ENCODE results near the gene PGGHG. TPM values are rescaled to one million over a fixed set of nuclear protein-coding genes. Genes with fewer than 3 reads are reported as not detected.

The PGGHG gene
- total and polyA plus RNA-seq, 10 of the 15 experiments (the other 5 are each of a cell fraction or from before 2014, with no cell fraction given): 0.10 to 8.3 (median 1.8) TPM

DNA sequence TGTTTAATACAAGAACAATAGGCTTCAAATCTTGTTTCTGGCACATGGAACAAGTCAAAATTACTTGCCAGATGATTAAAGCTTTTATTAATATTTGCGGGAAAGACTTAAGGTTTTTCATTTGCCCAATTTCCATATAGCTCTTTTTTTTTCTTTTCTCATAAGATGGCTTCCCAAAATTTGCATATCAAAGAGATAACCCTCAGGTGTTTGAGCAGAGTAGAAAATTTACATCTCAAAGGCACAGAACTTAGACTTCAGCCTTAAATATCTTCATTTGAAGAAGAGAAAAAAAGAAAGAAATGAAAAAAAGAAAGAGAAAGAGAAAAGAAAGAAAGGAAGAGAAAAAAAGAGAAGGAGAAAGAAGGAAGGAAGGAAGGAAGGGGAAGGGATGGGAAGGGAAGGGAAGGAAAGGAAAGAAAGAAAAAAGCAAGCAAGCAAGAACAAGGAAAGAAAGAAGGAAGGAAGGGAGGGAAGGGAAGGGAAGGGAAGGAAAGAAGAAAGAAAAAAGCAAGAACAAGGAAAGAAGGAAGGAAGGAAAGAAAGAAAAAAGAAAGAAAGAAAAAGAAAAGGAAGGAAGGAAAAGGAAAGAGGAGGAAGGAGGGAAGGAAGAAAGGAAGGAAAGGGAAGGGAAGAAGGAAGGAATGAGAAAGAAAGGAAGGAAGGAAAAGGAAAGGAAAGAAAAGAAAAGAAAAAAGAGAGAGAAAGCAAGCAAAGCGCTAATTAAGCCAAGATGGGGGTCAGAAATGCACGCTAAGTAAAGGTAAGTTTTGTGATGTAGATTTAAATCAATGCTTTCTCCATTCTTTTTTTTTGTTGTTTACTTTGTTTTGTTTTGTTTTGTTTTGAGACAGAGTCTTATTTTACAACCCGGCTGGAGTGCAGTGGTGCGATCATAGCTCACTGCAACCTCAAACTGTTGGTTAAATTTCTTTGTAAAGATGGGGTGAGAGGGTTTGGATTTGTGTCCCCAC, 51.9 kb downstream of the PGGHG start:
- H3K9ac ChIP-seq (ENCODE audit: control insufficient read depth, insufficient read depth, low read length): no peak overlapping the region
- no peak overlapping the region for H3K4me2 ChIP-seq (ENCODE audit: control insufficient read depth, insufficient read depth)
- WGBS (ENCODE audit: insufficient coverage, insufficient replicate concordance, low lambda C conversion rate, missing lambda C conversion rate): 13% methylated on average over 5 of the region's 5 CpGs
- DNase-seq (ENCODE audit: low read depth, low spot score) (no peak), ATAC-seq (no peak), FAIRE-seq (no peak)
- no peak overlapping the region for H3K4me3 ChIP-seq
- H3K27ac ChIP-seq (ENCODE audit: control insufficient read depth, insufficient read depth): no peak overlapping the region
- peaks cover 2% of the 10 kb centered on the region for H3K4me1 ChIP-seq (ENCODE audit: control insufficient read depth, insufficient read depth, low read length)
- CTCF ChIA-PET: interaction anchor here (0.9 to 3.2 kb wide), 7 partner anchors 7 to 107 kb away, joined by 3 to 17 read pairs (median 4); no protein-coding TSS in a partner anchor
- no peak for TF ChIP-seq RBBP5 (conservative IDR thresholded peaks at IDR 0.05)
- H3K79me2 ChIP-seq (ENCODE audit: control insufficient read depth, insufficient read depth, low read length): no peaks in the 10 kb centered on the region
- no peaks in the 10 kb centered on the region; the same call in 2 of the 3 replicates for H3K9me3 ChIP-seq (replicated peaks; ENCODE audit: control insufficient read depth, insufficient read depth, low read length)
- in situ Hi-C loops (cut with MboI) (no loop called here), intact Hi-C loops (cut with micrococcal nuclease; ENCODE audit: unreplicated experiment) (no loop called here)
- no peaks in the 10 kb centered on the region for H3K36me3 ChIP-seq (ENCODE audit: control insufficient read depth in 2 of 2, insufficient read depth in 2 of 2, low read length in 1 of 2)
- RAD21 ChIA-PET (ENCODE audit: unreplicated experiment): interaction anchor here (1.7 to 2.3 kb wide), 3 partner anchors 11 to 28 kb away, joined by 5 to 12 read pairs (median 10); no protein-coding TSS in a partner anchor
- POLR2A ChIA-PET: interaction anchor here (0.6 to 2.7 kb wide), 8 partner anchors 7 to 61 kb away, joined by 3 to 35 read pairs (median 6); no protein-coding TSS in a partner anchor
- H2AFZ ChIP-seq (ENCODE audit: control insufficient read depth, low read depth, low read length): no peak overlapping the region; the same call in 1 of the 2 replicates
- SMC1A ChIA-PET (ENCODE audit: uncharacterized antibody, unreplicated experiment): interaction anchor here (0.9 to 3.0 kb wide), 7 partner anchors 7 to 36 kb away, joined by 3 to 25 read pairs (median 7); no protein-coding TSS in a partner anchor
- no TSS peak for BruUV-seq (replicated peaks)
- no peaks in the 10 kb centered on the region for H4K20me1 ChIP-seq (ENCODE audit: control insufficient read depth, insufficient read depth)
- no peaks in the 10 kb centered on the region for H3K27me3 ChIP-seq (replicated peaks in 1 of 2; ENCODE audit: control insufficient read depth in 2 of 2, insufficient read depth in 2 of 2, low read length in 1 of 2)

DNA sequence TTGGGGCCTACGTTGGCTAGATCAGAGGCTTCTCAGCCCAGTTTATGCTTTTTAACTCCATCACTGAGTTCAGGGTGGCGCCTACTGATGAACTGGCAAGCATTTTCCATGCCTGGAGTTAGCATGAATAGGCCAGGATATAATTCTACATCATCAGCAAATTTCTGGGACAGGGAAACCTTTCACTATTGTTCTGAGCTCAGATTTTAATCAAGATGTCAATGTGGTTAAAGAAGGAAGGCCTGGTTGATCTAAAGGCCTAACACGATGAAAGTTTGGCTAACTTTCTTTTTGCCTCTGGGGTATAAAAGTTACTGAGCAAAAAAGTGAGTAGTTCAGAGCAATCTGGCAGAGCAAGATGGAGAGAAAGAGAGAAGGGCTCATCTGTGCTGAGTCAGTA, 53.4 kb downstream of the PGGHG start:
- ChIA-PET RAD21 (ENCODE audit: unreplicated experiment) (interaction anchor here (0.9 kb wide), 1 partner anchor 12 kb away, joined by 3 read pairs; no protein-coding TSS in a partner anchor), CTCF (interaction anchor here (1.0 kb wide), 1 partner anchor 13 kb away, joined by 4 read pairs; no protein-coding TSS in a partner anchor), SMC1A (ENCODE audit: uncharacterized antibody, unreplicated experiment) (interaction anchor here (0.6 to 1.4 kb wide), 2 partner anchors 12 to 98 kb away, joined by 3 read pairs; no protein-coding TSS in a partner anchor), POLR2A (no interaction called here)
- Histone ChIP-seq H3K4me3 (no peak overlapping the region), H3K9ac (ENCODE audit: control insufficient read depth, insufficient read depth, low read length) (no peak overlapping the region), H3K27ac (ENCODE audit: control insufficient read depth, insufficient read depth) (no peak overlapping the region), H3K79me2 (ENCODE audit: control insufficient read depth, insufficient read depth, low read length) (no peaks in the 10 kb centered on the region), H4K20me1 (ENCODE audit: control insufficient read depth, insufficient read depth) (no peaks in the 10 kb centered on the region), H2AFZ (ENCODE audit: control insufficient read depth, low read depth, low read length) (no peak overlapping the region), H3K36me3 (ENCODE audit: control insufficient read depth in 2 of 2, insufficient read depth in 2 of 2, low read length in 1 of 2) (no peaks in the 10 kb centered on the region), H3K9me3 (replicated peaks; ENCODE audit: control insufficient read depth, insufficient read depth, low read length) (no peaks in the 10 kb centered on the region; the same call in 2 of the 3 replicates), H3K4me2 (ENCODE audit: control insufficient read depth, insufficient read depth) (no peak overlapping the region), H3K4me1 (ENCODE audit: control insufficient read depth, insufficient read depth, low read length) (peaks cover 2% of the 10 kb centered on the region), H3K27me3 (replicated peaks in 1 of 2; ENCODE audit: control insufficient read depth in 2 of 2, insufficient read depth in 2 of 2, low read length in 1 of 2) (no peaks in the 10 kb centered on the region)
- ATAC-seq (no peak), FAIRE-seq (no peak), DNase-seq (ENCODE audit: low read depth, low spot score) (no peak)
- TF ChIP-seq HDGF (IDR thresholded peaks at IDR 0.05) (no peak), HDAC6 (IDR thresholded peaks at IDR 0.05; ENCODE audit: unreplicated experiment) (no peak), ZBED1 (IDR thresholded peaks at IDR 0.05; ENCODE audit: borderline replicate concordance) (no peak), MYC (IDR thresholded peaks at IDR 0.05; ENCODE audit: insufficient read depth, insufficient read length, insufficient replicate concordance, low read length, severe bottlenecking) (no peak), SUPT20H (IDR thresholded peaks at IDR 0.05; ENCODE audit: borderline replicate concordance, control insufficient read depth, low read depth, low read length) (no peak), YBX1 (IDR thresholded peaks at IDR 0.05) (no peak), BCL11A (IDR thresholded peaks at IDR 0.05; ENCODE audit: low read depth, low read length) (no peak), ETV6 (conservative IDR thresholded peaks at IDR 0.05 in 1 of 2, IDR thresholded peaks at IDR 0.05 in 1 of 2; ENCODE audit: borderline replicate concordance in 1 of 2, low read depth in 1 of 2) (no peak), NFIC (IDR thresholded peaks at IDR 0.05; ENCODE audit: low read depth, low read length) (no peak), CREM (IDR thresholded peaks at IDR 0.05; ENCODE audit: low read depth) (no peak), NR2C2 (IDR thresholded peaks at IDR 0.05; ENCODE audit: borderline replicate concordance, control insufficient read depth, insufficient read length, low read depth) (no peak)
- TF ChIP-seq, protein P1, sequence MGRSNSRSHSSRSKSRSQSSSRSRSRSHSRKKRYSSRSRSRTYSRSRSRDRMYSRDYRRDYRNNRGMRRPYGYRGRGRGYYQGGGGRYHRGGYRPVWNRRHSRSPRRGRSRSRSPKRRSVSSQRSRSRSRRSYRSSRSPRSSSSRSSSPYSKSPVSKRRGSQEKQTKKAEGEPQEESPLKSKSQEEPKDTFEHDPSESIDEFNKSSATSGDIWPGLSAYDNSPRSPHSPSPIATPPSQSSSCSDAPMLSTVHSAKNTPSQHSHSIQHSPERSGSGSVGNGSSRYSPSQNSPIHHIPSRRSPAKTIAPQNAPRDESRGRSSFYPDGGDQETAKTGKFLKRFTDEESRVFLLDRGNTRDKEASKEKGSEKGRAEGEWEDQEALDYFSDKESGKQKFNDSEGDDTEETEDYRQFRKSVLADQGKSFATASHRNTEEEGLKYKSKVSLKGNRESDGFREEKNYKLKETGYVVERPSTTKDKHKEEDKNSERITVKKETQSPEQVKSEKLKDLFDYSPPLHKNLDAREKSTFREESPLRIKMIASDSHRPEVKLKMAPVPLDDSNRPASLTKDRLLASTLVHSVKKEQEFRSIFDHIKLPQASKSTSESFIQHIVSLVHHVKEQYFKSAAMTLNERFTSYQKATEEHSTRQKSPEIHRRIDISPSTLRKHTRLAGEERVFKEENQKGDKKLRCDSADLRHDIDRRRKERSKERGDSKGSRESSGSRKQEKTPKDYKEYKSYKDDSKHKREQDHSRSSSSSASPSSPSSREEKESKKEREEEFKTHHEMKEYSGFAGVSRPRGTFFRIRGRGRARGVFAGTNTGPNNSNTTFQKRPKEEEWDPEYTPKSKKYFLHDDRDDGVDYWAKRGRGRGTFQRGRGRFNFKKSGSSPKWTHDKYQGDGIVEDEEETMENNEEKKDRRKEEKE (IDR thresholded peaks at IDR 0.05): no peak
- intact Hi-C loops (cut with micrococcal nuclease; ENCODE audit: unreplicated experiment) (no loop called here), in situ Hi-C loops (cut with MboI) (no loop called here)
- BruUV-seq (replicated peaks): no TSS peak
- WGBS (ENCODE audit: insufficient coverage, insufficient replicate concordance, low lambda C conversion rate, missing lambda C conversion rate): 86% methylated on average over 3 of the region's 3 CpGs

Measured in GM12878 (cell line).